ENCODE measurements around the gene TMEM184A.

- no peak for TF ChIP-seq POLR2A (IDR thresholded peaks at IDR 0.05)
- TF ChIP-seq CTCF (IDR thresholded peaks at IDR 0.05), result no peak
Measured at GRCh38 chr7:1593091-1593866, 37.3 kb upstream of the TMEM184A start.
